ENCODE measurements around the gene ZMYND11.

- TF ChIP-seq TEAD2 (CRISPR knock-in tag; IDR thresholded peaks at IDR 0.05), result no peak
- TF ChIP-seq ZNF431 (CRISPR knock-in tag; IDR thresholded peaks at IDR 0.05; ENCODE audit: borderline replicate concordance, low read depth), result no peak
- TF ChIP-seq, protein P1, sequence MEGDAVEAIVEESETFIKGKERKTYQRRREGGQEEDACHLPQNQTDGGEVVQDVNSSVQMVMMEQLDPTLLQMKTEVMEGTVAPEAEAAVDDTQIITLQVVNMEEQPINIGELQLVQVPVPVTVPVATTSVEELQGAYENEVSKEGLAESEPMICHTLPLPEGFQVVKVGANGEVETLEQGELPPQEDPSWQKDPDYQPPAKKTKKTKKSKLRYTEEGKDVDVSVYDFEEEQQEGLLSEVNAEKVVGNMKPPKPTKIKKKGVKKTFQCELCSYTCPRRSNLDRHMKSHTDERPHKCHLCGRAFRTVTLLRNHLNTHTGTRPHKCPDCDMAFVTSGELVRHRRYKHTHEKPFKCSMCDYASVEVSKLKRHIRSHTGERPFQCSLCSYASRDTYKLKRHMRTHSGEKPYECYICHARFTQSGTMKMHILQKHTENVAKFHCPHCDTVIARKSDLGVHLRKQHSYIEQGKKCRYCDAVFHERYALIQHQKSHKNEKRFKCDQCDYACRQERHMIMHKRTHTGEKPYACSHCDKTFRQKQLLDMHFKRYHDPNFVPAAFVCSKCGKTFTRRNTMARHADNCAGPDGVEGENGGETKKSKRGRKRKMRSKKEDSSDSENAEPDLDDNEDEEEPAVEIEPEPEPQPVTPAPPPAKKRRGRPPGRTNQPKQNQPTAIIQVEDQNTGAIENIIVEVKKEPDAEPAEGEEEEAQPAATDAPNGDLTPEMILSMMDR (CRISPR knock-in tag; IDR thresholded peaks at IDR 0.05), result no peak
- TF ChIP-seq CEBPZ (IDR thresholded peaks at IDR 0.05; ENCODE audit: low read length), result no peak
- TF ChIP-seq CEBPB (IDR thresholded peaks at IDR 0.05; ENCODE audit: borderline replicate concordance, low read depth, low read length), result no peak
- TF ChIP-seq ZNF282 (IDR thresholded peaks at IDR 0.05; ENCODE audit: partially characterized antibody), result no peak
- TF ChIP-seq, protein P2, sequence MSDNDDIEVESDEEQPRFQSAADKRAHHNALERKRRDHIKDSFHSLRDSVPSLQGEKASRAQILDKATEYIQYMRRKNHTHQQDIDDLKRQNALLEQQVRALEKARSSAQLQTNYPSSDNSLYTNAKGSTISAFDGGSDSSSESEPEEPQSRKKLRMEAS (IDR thresholded peaks at IDR 0.05), result no peak
- no peak for TF ChIP-seq SP1 (IDR thresholded peaks at IDR 0.05)
- no peak for TF ChIP-seq SP1 (CRISPR knock-in tag; IDR thresholded peaks at IDR 0.05)
- no peak for TF ChIP-seq ZNF33A (CRISPR knock-in tag; IDR thresholded peaks at IDR 0.05; ENCODE audit: borderline replicate concordance)
- no peak for TF ChIP-seq ZNF614 (CRISPR knock-in tag; IDR thresholded peaks at IDR 0.05; ENCODE audit: borderline replicate concordance)
Measured at GRCh38 chr10:208616-209015, 73.4 kb downstream of the ZMYND11 start.

All from HepG2 (cell line).